Measurements from ENCODE around the gene DDO.

Gene DDO

DNA sequence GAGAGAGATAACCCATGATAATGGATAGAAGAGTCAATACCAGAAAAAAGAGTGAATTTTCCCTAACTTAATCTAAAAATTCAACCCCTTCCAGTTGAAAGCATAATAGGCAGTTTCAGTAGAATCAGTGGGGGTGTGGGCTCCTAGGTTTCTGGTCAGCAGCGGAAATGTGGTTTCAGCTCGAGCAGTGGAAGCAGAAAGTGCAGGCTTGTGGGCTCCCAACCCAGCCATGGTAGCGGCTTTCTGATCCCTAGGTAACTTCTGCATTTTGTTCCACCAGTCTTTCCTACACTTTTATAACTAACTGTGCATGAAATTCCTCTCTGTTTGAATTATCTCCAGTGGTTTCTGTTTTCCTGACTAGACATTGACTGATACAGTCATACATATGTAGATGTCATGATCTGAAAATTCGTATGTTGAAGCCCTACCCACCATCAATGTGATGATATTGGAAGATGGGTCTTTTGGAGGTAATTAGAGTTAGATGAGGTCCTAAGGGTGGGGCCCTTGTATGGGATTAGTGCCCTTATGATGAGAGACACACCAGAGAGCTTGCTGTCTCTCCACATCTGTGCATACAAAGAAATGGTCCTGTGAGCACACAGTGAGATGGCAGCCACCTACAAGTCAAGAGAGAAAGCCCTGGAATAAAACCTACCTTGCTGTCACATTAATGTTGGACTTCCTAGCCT lies 6.5 kb upstream of the DDO start:
- DNase-seq (ENCODE audit: low read depth in 1 of 2, low spot score in 1 of 2): no peak

DNA sequence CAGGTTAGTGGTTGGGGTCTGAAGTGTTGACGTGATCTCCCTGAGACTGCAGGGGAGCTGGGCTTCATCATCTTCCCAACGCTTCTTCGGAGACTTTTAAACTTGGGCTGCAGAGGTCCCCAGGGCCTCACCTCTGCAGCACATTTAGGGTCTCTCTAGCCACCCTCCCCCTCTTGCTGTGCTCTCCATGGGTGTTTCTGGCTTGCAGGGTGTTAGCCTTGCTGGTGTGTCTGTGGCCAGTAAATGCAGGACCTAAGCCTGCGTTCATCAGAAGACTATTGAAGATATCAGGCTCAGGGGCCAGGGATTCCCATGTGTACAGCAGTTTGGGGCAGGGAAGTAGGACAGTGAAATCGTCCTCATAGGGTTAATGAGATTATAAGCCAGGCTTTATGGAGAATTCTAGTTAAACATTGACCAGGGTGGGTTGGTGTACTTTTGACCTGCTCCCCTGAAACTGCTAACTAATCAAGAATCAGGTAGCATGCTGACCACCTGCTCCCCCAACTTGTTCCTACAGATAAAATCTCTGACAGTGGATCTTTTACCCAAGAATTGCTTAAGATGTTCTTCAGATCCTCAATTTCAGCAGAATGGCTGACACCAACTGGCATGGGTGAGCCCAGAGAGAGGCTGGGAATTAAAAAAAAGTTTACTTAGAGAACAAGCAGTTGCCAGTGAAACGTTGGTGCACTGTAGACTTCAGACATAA lies 3.8 kb upstream of the DDO start:
- no peak for DNase-seq (ENCODE audit: low read depth in 1 of 2, low spot score in 1 of 2)

DNA sequence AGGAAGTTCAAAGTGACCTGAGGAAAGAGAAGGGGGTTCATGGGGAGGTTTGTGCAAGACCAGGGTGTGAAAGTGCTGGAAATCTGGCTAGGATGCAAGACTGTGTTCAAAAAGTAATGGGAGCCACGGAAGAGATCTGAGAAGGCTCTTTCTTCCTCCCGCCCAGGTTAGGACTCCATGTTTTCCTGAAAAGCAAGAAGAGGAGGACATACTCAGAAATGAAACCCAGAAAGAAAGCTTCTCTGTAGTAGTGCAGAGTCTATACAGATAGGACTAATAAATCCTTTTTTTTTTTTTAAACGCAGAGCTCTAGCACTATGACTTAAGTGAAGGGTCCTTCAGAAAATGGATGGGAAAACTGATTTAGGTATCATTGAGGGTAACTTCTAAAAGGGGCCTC lies 3.2 kb upstream of the DDO start:
- DNase-seq (ENCODE audit: low read depth in 1 of 2, low spot score in 1 of 2): no peak

DNA sequence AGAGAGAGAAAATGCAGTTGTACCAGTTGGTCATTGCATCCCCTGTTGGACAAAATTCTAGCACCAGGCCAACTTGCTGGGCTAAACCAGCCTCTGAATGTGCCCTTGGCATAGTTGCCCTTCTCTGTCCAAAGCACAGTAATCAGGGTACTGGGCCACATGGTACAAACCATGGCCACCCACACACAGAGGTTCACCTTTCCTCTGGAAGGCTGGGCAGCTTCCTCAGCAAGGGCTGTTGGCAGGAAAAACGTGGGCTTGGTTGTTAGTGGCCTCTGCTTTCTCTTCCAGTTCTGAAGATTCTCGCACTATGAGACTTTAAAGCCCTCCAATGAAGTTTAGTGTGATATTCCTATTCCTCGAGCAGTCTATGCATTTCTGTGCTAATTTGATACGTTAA lies 706 bp downstream of the DDO start:
- no peak for DNase-seq (ENCODE audit: low read depth in 1 of 2, low spot score in 1 of 2)

DNA sequence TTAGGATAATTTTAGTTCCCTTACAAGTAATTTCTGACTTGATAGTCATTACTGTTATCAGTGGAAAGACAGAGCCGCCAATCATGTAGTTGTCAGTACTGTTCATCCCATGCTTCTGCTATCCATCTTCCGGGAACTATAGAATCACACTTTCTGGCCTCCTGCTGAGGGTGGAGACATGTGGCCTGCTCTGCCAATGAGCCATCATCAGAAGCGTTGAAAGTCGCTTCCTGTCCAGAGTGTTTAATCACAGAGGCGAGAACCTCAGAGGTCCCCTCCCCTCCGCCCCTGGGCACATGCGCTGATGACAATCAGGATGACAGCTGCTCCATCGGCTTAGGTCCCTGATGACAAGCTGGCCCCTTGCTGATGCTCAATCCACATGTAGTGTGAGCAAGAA lies 3.0 kb downstream of the DDO start:
- DNase-seq (ENCODE audit: low read depth in 1 of 2, low spot score in 1 of 2): no peak

DNA sequence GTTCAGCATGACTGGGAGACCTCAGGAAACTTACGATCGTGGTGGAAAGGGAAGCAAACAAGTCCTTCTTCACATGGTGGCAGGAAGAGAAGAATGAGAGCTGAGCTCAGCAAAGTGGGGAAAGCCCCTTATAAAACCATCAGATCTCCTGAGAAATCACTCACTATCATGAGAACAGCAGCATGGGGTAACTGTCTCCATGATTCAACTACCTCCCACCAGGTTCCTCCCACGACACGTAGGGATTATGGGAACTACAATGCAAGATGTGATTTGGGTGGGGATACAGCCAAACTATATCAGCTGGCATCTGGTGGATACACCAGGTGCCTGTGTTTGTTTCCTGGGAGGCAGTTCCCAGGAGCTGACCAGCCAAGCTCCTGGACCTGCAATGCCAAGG lies 4.9 kb downstream of the DDO start:
- DNase-seq (ENCODE audit: low read depth in 1 of 2, low spot score in 1 of 2): no peak

DNA sequence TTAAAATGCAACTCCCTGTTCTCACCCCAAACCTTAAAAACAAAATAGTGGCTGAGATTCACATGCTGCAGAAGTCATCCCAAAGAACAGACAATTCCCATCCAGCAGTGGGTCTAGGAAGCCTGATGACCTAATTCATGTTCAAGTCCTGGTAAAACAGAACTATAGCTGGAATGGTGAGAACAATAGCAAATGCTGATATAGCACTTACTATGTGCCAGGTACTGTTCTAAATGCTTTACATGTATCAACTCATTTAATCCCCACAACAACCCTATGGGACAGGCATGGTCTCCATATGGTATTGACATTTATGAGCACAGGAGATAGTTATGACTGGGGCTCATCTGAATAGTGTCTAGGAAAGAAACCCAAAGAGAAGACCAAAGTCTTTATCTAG lies 5.6 kb downstream of the DDO start:
- DNase-seq (ENCODE audit: low read depth in 1 of 2, low spot score in 1 of 2): no peak

DNA sequence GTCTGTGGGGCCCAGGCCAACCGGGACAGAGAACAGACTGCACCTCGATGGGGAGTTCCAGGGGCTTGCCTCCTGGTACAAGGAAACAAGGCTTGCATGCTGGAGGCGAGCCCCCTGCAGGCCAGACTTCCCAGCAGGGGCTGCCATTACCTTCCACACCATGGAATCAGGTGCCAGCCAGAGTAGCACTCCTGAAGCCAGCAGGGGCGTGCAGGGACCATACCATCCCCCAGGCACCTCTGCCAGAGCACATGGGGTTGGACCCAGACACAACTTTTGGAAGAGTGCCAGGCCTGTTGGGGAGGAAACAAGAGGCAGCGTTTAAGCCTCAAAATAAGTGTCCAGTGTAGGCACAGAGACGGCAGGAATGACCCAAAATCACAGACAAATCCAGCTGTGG lies 6.5 kb downstream of the DDO start:
- DNase-seq (ENCODE audit: low read depth in 1 of 2, low spot score in 1 of 2): no peak

DNA sequence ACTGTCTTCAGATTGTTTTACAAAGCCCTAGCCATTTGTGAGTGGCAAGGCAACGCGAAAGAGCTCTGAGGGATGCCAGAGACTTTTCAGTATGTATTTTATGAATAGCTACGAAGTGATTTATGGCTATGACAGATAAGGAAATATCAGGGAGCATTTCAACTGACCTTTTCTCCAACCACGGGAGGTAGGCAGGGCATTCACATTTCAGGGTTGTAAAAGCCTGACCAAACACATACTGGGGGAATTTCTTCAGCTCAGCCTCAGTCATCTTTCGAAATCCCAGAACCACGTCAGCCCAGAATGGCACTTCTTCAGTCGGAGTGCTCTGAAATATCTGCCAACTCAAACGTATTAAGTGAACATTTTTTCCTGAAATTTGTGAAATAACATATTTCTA lies 10.8 kb downstream of the DDO start:
- no peak for DNase-seq (ENCODE audit: low read depth in 1 of 2, low spot score in 1 of 2)

DNA sequence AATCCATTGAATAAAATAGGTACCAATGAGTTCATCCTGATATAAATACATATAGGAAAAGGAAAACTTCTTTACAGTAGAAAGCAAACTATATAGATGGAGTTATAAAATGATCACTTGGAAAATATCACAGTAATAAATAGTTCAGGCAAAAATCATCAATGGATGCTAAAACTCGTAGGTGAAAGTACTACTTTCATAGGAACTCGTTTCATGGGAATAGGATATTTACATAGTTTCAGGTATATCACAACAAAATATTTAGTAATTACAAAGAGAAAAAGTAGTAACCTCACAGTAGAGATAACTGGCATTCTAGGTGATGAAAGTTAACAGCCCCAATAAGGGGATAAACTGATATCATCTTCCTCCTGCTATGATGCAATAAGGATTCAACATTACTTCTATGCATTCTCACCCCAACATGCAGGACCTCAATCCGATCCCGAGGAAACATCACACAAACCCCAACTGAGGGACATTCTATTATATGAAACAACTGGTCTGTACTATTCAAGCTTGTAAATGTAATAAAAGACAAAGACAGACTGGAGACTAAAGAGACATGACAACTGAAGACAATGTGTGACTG lies 13.7 kb downstream of the DDO start:
- no peak for DNase-seq (ENCODE audit: low read depth in 1 of 2, low spot score in 1 of 2)

DNA sequence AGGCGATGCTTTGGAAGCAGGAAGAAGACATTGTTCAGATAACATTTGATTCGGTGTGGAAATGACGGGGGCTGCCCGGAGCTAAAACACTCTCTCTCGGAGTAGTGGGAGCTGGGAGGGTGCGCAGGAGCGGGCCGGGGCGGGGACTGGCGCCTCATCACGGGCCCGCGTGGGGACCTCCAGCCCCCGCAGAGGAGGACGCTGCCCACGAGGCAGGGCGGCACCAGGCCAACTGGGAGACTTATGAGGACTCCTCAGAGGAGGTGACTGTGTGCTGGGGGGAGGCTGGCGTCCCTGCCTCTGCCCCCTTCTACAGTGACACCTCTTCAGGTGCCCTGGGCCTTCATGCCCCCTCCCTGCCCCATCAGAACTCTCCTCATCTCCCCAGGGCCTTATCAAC lies 15.2 kb downstream of the DDO start:
- DNase-seq (ENCODE audit: low read depth in 1 of 2, low spot score in 1 of 2): no peak

DNA sequence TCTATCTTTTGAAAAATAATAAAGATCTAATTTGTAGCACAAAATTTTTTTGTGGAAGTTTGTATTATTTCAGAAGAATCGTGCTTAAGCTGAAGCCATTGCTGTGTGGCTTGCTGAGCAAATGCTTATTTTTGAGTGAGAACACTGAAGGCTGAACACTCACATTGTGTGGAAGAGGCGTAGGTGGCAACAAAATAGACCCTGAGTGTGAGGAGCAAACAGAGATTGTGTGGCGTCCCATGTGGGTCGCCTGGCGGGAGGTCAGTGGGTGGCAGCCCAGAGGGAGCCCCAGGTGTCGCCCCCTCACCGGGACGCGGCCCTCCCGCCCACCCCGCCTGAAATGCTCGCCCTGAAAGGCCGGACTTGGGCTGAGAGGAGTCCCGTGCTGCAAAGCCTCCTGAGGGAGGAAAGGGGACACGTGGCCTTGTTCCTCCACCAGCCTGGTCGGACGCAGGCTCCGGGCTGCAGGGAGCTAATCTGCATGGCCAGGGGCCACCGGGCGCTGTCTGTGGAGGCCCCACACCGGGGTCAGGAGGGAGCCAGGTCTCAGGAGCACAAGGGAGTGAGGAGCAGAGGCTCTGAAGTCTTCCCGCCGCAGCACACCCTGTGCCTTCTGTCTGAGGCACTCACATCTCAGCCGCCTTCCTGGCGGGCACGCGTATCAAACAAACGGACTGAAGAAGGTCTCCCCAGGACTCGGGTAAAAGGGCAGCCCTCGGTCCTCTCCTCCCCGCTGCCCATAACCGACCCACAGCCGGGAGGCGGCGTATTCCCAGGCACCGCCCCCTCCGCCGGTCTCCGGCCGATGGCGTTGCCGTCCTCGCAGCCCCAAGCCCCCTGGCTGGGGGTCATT lies 15.9 kb downstream of the DDO start:
- no peak for DNase-seq (ENCODE audit: low read depth in 1 of 2, low spot score in 1 of 2)

DNA sequence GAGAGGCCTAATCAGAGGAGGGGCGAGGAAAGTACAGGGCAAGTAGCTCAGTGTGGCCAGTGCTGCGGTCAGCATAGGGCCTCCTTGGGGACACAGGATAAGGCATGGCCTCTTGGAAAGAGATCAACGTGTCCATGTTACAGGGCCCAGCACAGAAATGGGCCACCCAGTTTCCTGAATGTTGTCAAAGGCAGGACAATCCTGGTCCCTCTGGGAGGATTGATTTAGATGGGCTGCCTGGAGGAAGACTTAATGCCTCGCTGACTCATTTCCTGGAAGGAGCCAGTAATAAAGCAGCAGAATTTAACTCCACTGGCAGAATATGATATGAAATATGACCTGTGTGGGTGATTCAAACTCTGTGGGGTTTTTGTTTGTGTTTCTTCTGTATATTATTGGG lies 16.6 kb downstream of the DDO start:
- DNase-seq (ENCODE audit: low read depth in 1 of 2, low spot score in 1 of 2): no peak

DNA sequence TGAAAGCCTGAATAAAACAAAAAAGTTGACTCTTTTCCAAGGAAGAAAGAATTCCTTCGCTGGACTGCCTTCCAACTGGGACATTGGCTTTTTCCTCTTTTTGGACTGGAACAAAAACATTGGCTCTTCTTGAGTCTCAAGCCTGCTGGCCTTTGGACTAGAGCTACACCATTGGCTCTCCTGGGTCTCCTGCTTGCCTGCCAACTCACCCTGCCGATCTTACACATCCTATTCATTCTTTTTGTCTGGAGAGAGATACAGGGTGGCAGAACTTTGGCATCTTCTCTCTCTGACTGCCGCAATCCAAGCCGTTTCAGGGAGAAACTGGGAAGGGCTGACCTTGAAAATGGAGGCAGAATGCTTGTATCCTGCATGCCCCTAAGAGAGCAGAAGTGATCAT lies 20.2 kb downstream of the DDO start:
- DNase-seq (ENCODE audit: low read depth in 1 of 2, low spot score in 1 of 2): no peak

DNA sequence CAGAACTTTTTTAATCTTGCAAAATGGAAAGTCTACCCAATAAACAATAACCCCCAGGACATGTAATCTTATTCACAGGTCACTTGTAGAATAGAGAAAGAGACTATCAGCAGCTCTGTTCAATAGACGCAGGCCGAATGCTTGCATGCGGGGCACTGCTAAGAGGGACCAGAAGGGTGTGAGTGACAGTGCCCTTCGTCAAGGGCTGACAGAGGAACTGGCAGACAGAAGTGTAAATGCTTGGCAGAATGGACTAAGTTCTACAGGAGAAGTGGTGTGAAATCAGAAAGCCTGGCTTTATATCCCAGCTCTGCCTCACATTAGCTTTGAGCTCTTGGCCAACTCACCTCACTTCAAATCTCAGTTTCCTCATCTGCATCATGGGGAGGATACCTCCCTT lies 21.0 kb downstream of the DDO start:
- no peak for DNase-seq (ENCODE audit: low read depth in 1 of 2, low spot score in 1 of 2)

DNA sequence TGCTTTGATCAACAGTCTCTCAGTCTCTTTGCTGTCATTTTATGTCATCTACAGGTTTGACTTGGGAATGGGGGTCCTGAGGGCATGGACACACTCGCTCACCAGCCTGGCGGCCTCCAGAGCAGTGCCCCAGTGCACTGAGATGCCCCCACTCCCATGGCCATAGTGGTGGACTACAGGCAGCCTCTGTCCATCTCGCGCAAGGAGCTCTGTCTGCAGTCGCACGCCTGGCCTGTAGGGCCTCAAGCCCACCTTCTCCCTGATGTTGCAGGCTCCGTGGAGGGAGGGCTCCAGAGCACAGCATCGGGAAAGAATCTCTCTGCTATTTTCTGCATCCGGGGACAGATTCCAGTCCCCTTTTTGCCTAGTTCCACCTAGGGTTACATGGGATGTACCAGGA lies 22.6 kb downstream of the DDO start:
- no peak for DNase-seq (ENCODE audit: low read depth in 1 of 2, low spot score in 1 of 2)

DNA sequence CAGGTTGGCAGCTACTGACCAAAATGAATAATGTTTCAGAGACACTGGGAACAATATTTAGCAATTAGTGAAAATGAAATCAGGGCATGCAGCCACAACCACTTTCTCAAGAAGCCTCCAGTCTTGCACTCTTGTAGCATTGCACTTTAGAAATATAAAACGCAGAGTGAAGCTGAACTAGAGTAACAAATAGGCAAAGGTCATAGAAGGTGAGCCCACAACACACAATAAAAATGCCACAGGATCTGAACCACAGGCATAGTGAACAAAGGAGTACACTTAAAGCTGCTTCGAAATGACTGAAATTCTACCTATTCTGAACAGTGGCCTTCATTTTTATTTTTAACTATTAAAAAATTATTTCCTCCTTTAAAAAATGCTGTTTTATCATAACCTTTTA lies 25.0 kb downstream of the DDO start:
- no peak for DNase-seq (ENCODE audit: low read depth in 1 of 2, low spot score in 1 of 2)

DNA sequence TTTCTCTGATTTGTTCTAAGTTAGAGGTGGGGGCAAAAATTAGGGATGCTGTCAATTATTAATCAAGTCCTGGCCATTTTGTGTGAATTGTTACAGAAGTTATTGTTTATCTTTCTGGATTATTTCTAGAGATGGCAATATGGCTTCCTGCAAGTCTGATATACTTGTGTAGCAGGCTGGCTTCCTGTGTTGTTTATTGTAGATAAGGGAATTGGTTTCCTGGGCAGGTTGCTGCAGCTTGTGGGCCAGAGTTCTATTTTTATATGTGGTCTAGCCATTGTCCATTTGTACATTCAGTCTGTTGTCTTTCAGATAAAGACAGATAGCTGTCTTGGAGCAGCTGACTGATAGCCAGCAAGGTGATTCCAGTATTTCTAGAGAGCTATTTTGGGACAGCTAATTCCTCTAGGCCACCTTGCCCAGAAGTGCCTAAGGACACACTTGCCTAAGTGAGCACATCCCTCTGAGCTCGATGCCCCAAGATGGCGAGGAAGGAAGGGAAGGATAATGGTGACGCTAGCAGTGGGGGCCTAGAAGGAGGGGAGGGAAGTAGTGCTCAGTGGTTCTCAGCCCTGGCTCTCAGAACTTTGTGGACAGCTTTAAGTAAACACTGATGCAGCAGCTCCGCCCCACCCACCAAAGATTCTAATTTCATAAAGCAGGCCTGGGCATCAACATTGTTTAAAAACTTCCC lies 25.5 kb downstream of the DDO start:
- DNase-seq (ENCODE audit: low read depth in 1 of 2, low spot score in 1 of 2): no peak

DNA sequence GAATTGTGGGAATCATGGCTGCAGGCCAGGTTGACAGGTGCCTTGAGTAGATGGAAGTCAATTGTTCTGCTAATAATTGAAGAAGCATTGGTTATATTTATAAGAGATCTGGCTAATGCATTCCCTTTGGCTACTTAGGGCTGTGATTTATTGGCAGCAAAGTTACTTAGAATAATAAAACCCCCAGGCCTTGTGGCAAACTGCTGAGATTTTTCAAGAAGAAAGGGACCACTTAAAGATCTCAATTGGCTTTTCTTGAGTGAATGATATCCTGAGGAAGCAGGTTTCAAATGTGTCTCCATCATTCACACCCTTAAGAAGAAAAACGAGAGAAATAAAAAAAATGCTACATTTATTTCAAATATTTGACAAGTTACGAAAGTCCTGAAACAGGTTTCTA lies 27.4 kb downstream of the DDO start:
- DNase-seq (ENCODE audit: low read depth in 1 of 2, low spot score in 1 of 2): no peak

DNA sequence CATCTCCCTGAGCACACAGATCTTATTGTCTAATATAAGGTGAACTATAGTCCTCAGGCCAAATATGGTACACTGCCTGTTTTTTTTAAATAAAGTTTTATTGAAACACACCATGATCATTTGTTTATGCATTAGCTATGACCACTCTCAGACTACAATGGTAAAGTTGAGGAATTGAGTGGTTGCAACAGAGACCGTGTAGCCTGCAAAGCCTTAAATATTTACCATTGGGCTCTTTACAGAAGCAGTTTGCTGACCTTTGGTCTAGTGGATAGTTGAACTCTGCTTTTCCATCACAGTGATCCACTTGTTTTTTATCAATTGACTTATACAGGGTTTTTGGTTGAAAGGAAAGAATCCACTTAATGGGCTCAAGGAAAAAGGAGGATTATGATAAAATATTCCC lies 29.9 kb downstream of the DDO start:
- no peak for DNase-seq (ENCODE audit: low read depth in 1 of 2, low spot score in 1 of 2)

DNA sequence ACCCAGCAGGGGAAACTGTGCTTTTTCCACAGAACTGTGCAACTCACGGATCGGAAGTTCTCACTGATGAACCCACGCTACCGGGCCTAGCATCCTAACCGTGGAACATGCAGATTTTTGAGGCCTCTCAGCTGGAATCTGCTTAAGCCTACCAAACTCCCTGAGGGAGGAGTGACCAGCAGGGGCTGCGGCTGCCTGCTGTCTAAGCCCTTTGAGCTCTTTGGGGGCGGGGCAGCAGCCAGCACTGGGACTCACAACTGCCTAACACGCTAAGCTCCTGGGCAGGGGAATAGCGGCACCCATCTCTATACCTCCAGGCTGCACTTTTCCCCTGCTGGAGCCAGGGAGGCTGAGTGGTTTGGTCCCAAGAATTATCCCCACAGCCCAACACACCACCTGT lies 36.8 kb downstream of the DDO start:
- DNase-seq (ENCODE audit: low read depth in 1 of 2, low spot score in 1 of 2): no peak
